GM23338 (cell line): ENCODE measurements around the gene FAF2. TPM values are rescaled to one million over a fixed set of nuclear protein-coding genes. Genes with fewer than 3 reads are reported as not detected.

ENCODE experiments used
- ATAC-seq: fragments of 200-7000 bp; cut with Tn5 transposase; 3 replicates; pipeline ENCODE4 v1.9.1; 2020
- DNase-seq: peaks from one replicate; pipeline ENCODE4 v3.0.0-alpha.2; 2015; ENCODE audit warnings: low spot score
- H2AFZ ChIP-seq: fragments of 200-600 bp; sonication (generic); 2 replicates; pipeline ENCODE4 v1.8.0; 2016; ENCODE audit warnings: antibody characterized with exemption, mild to moderate bottlenecking, moderate library complexity
- H3F3A ChIP-seq: fragments of 200-600 bp; sonication (generic); replicated peaks from 2 replicates; pipeline ENCODE4 v1.8.0; 2017; ENCODE audit warnings: antibody characterized with exemption, mixed run types, low read depth
- H3K27ac ChIP-seq: fragments of 200-600 bp; sonication (generic); 2 replicates; pipeline ENCODE4 v1.6.1; 2016; ENCODE audit warnings: low read depth
- H3K27me3 ChIP-seq: fragments of 200-600 bp; sonication (generic); 2 replicates; pipeline ENCODE4 v1.8.0; 2016; ENCODE audit warnings: mild to moderate bottlenecking, mixed run types, moderate library complexity; ENCODE audit not compliant: insufficient read depth
- H3K36me3 ChIP-seq: fragments of 200-600 bp; sonication (generic); 2 replicates; pipeline ENCODE4 v1.8.0; 2016; ENCODE audit warnings: mild to moderate bottlenecking; ENCODE audit not compliant: insufficient read depth
- H3K4me1 ChIP-seq: fragments of 200-600 bp; sonication (generic); 2 replicates; pipeline ENCODE4 v1.8.0; 2016; ENCODE audit warnings: mild to moderate bottlenecking, moderate library complexity; ENCODE audit not compliant: insufficient read depth
- H3K4me2 ChIP-seq: fragments of 200-600 bp; sonication (generic); 2 replicates; pipeline ENCODE4 v1.7.1; 2017; ENCODE audit warnings: mixed run types
- H3K4me3 ChIP-seq: fragments of 200-600 bp; sonication (generic); 2 replicates; pipeline ENCODE4 v1.6.1; 2016; ENCODE audit warnings: mixed run types
- H3K79me2 ChIP-seq: fragments of 200-600 bp; sonication (generic); replicated peaks from 2 replicates; pipeline ENCODE4 v1.8.0; 2017; ENCODE audit warnings: mild to moderate bottlenecking; ENCODE audit not compliant: insufficient read depth
- H3K9me2 ChIP-seq: fragments of 200-600 bp; sonication (generic); 2 replicates; pipeline ENCODE4 v1.8.0; 2017; ENCODE audit not compliant: insufficient read depth
- H4K20me1 ChIP-seq: fragments of 200-600 bp; sonication (generic); replicated peaks from 2 replicates; pipeline ENCODE4 v1.8.0; 2017; ENCODE audit warnings: mild to moderate bottlenecking; ENCODE audit not compliant: insufficient read depth
- H3K27ac Mint-ChIP-seq: 2 replicates; pipeline ENCODE4 v1.8.0; 2020; ENCODE audit warnings: inconsistent platforms, mild to moderate bottlenecking, moderate library complexity, mixed read lengths
- H3K27me3 Mint-ChIP-seq: 3 replicates; pipeline ENCODE4 v1.8.0; 2022; ENCODE audit warnings: low read depth, mild to moderate bottlenecking, moderate library complexity, mixed read lengths, inconsistent platforms; ENCODE audit not compliant: insufficient read depth, poor library complexity
- H3K36me3 Mint-ChIP-seq: 3 replicates; pipeline ENCODE4 v1.8.0; 2021; ENCODE audit warnings: low read depth, mild to moderate bottlenecking, inconsistent platforms, moderate library complexity, mixed read lengths
- H3K4me1 Mint-ChIP-seq: 3 replicates; pipeline ENCODE4 v1.8.0; 2020; ENCODE audit warnings: mild to moderate bottlenecking, inconsistent platforms, mixed read lengths
- H3K4me3 Mint-ChIP-seq: 3 replicates; pipeline ENCODE4 v1.8.0; 2021; ENCODE audit warnings: moderate library complexity, mild to moderate bottlenecking, inconsistent platforms, mixed read lengths
- H3K9me3 Mint-ChIP-seq: 3 replicates; pipeline ENCODE4 v1.8.0; 2020; ENCODE audit warnings: moderate library complexity, mild to moderate bottlenecking, inconsistent platforms, mixed read lengths
- CREB1 ChIP-seq: fragments of 250-450 bp; sonication (Bioruptor Pico); IDR thresholded peaks from 2 replicates; pipeline ENCODE4 v1.5.0; 2020; ENCODE audit warnings: low read depth, mild to moderate bottlenecking, moderate library complexity
- POLR2AphosphoS5 ChIP-seq: IDR thresholded peaks from 2 replicates; pipeline ENCODE4 v1.6.1; 2016; ENCODE audit warnings: antibody characterized with exemption, low read depth
- STAT1 ChIP-seq: IDR thresholded peaks from one replicate; pipeline ENCODE4 v1.6.1; 2016; ENCODE audit warnings: antibody characterized with exemption; ENCODE audit not compliant: unreplicated experiment
- ZNF331 ChIP-seq: fragments of 250-450 bp; sonication (Bioruptor Pico); IDR thresholded peaks from 2 replicates; pipeline ENCODE4 v1.5.0; 2020; ENCODE audit warnings: low read depth, mild to moderate bottlenecking, moderate library complexity
- polyA plus RNA-seq: library from polyadenylated mRNA; unstranded; fragments of >200 nt; fragmentation: Nextera tagmentation; extraction: Ambion mirVana; gene quantifications from 2 replicates; pipeline ENCODE4 v1.2.1, GENCODE V29; 2016
- total RNA-seq: library from RNA; depleted of rRNA; stranded (reverse); fragments of >200 nt; shearing (Covaris generic); gene quantifications from 2 replicates; pipeline ENCODE4 v1.2.3, GENCODE V29; 2014
- TF ChIP-seq, protein P1 (sequence below): fragments of 250-450 bp; sonication (Bioruptor Pico); IDR thresholded peaks from 2 replicates; pipeline ENCODE4 v1.5.0; 2020; ENCODE audit warnings: mild to moderate bottlenecking, moderate library complexity
- TF ChIP-seq, protein P2 (sequence below): IDR thresholded peaks from 2 replicates; pipeline ENCODE4 v1.6.1; 2016; ENCODE audit warnings: antibody characterized with exemption

The FAF2 gene
- total and polyA plus RNA-seq, 2 experiments from 2014 or later = 32.8 to 37.6 TPM

DNA sequence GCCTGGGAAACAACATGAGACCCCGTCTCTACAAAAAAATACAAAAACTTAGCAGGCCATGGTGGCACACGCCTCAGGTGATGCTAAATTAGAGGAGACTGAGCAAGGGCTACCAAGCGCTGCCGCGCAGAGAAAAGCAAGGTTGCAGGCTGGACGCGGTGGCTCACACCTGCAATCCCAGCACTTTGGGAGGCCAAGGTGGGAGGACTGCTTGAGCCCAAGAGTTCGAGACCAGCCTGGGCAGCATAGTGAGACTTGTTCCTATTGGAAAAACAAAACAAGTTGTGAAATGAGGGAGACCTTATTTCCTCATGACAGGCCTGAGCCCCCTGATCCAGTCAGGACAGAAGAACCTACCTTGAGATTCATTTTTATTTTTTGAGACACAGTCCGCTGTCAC lies 77.5 kb downstream of the FAF2 start:
- H3K27me3 Mint-ChIP-seq = peaks cover 15% of the 10 kb centered on the region
- no peak overlapping the region for H3K27ac Mint-ChIP-seq
- H3F3A ChIP-seq = peaks cover 9% of the 10 kb centered on the region; the same call in 1 of the 2 replicates
- no peak overlapping the region for H3K4me3 Mint-ChIP-seq
- TF ChIP-seq, protein P1, sequence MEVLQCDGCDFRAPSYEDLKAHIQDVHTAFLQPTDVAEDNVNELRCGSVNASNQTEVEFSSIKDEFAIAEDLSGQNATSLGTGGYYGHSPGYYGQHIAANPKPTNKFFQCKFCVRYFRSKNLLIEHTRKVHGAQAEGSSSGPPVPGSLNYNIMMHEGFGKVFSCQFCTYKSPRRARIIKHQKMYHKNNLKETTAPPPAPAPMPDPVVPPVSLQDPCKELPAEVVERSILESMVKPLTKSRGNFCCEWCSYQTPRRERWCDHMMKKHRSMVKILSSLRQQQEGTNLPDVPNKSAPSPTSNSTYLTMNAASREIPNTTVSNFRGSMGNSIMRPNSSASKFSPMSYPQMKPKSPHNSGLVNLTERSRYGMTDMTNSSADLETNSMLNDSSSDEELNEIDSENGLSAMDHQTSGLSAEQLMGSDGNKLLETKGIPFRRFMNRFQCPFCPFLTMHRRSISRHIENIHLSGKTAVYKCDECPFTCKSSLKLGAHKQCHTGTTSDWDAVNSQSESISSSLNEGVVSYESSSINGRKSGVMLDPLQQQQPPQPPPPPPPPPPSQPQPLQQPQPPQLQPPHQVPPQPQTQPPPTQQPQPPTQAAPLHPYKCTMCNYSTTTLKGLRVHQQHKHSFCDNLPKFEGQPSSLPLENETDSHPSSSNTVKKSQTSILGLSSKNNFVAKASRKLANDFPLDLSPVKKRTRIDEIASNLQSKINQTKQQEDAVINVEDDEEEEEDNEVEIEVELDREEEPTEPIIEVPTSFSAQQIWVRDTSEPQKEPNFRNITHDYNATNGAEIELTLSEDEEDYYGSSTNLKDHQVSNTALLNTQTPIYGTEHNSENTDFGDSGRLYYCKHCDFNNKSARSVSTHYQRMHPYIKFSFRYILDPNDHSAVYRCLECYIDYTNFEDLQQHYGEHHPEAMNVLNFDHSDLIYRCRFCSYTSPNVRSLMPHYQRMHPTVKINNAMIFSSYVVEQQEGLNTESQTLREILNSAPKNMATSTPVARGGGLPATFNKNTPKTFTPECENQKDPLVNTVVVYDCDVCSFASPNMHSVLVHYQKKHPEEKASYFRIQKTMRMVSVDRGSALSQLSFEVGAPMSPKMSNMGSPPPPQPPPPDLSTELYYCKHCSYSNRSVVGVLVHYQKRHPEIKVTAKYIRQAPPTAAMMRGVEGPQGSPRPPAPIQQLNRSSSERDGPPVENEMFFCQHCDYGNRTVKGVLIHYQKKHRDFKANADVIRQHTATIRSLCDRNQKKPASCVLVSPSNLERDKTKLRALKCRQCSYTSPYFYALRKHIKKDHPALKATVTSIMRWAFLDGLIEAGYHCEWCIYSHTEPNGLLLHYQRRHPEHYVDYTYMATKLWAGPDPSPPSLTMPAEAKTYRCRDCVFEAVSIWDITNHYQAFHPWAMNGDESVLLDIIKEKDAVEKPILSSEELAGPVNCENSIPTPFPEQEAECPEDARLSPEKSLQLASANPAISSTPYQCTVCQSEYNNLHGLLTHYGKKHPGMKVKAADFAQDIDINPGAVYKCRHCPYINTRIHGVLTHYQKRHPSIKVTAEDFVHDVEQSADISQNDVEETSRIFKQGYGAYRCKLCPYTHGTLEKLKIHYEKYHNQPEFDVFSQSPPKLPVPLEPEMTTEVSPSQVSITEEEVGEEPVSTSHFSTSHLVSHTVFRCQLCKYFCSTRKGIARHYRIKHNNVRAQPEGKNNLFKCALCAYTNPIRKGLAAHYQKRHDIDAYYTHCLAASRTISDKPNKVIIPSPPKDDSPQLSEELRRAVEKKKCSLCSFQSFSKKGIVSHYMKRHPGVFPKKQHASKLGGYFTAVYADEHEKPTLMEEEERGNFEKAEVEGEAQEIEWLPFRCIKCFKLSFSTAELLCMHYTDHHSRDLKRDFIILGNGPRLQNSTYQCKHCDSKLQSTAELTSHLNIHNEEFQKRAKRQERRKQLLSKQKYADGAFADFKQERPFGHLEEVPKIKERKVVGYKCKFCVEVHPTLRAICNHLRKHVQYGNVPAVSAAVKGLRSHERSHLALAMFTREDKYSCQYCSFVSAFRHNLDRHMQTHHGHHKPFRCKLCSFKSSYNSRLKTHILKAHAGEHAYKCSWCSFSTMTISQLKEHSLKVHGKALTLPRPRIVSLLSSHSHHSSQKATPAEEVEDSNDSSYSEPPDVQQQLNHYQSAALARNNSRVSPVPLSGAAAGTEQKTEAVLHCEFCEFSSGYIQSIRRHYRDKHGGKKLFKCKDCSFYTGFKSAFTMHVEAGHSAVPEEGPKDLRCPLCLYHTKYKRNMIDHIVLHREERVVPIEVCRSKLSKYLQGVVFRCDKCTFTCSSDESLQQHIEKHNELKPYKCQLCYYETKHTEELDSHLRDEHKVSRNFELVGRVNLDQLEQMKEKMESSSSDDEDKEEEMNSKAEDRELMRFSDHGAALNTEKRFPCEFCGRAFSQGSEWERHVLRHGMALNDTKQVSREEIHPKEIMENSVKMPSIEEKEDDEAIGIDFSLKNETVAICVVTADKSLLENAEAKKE (CRISPR knock-in tag) = no peak
- TF ChIP-seq, protein P2, sequence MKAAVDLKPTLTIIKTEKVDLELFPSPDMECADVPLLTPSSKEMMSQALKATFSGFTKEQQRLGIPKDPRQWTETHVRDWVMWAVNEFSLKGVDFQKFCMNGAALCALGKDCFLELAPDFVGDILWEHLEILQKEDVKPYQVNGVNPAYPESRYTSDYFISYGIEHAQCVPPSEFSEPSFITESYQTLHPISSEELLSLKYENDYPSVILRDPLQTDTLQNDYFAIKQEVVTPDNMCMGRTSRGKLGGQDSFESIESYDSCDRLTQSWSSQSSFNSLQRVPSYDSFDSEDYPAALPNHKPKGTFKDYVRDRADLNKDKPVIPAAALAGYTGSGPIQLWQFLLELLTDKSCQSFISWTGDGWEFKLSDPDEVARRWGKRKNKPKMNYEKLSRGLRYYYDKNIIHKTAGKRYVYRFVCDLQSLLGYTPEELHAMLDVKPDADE = no peak
- TF ChIP-seq POLR2AphosphoS5 = peak; percentile 18; the same call in 1 of the 2 replicates
- no peak for TF ChIP-seq ZNF331 (CRISPR knock-in tag)
- no peak for TF ChIP-seq CREB1 (CRISPR knock-in tag)
- TF ChIP-seq STAT1 = no peak
- no peak overlapping the region for H2AFZ ChIP-seq
- H3K27me3 ChIP-seq = no peaks in the 10 kb centered on the region
- no peak for DNase-seq
- H3K4me1 ChIP-seq = no peaks in the 10 kb centered on the region
- no peak overlapping the region for H3K4me2 ChIP-seq
- peaks cover 5% of the 10 kb centered on the region for H3K4me1 Mint-ChIP-seq
- no peak for ATAC-seq
- no peak overlapping the region for H3K27ac ChIP-seq
- no peaks in the 10 kb centered on the region; the same call in 1 of the 2 replicates for H4K20me1 ChIP-seq
- H3K4me3 ChIP-seq = no peak overlapping the region
- H3K9me3 Mint-ChIP-seq = no peaks in the 10 kb centered on the region
- H3K36me3 Mint-ChIP-seq = peaks cover 25% of the 10 kb centered on the region
- H3K79me2 ChIP-seq = no peaks in the 10 kb centered on the region
- peaks cover 11% of the 10 kb centered on the region; the same call in 1 of the 2 replicates for H3K36me3 ChIP-seq
- no peaks in the 10 kb centered on the region for H3K9me2 ChIP-seq
